ENCODE results near the gene NUDT9.

NUDT9 gene

GRCh38 chr4:87426865-87427517 lies 4.6 kb downstream of the NUDT9 start:
- no peak for DNase-seq (ENCODE audit: low spot score)
- no peak for TF ChIP-seq CTCF (IDR thresholded peaks at IDR 0.05; ENCODE audit: extremely low read depth, missing control alignments)

- no peak for DNase-seq (ENCODE audit: low spot score)
- no peak for TF ChIP-seq CTCF (IDR thresholded peaks at IDR 0.05; ENCODE audit: extremely low read depth, missing control alignments)
Measured at GRCh38 chr4:87427518-87427868, 5.1 kb downstream of the NUDT9 start.

GRCh38 chr4:87428979-87429378 lies 6.6 kb downstream of the NUDT9 start:
- TF ChIP-seq CTCF (IDR thresholded peaks at IDR 0.05; ENCODE audit: extremely low read depth, missing control alignments): no peak
- DNase-seq (ENCODE audit: low spot score): no peak

- no peak for DNase-seq (ENCODE audit: low spot score)
- no peak for TF ChIP-seq CTCF (IDR thresholded peaks at IDR 0.05; ENCODE audit: extremely low read depth, missing control alignments)
Measured at GRCh38 chr4:87430038-87430437, 7.7 kb downstream of the NUDT9 start.

- TF ChIP-seq CTCF (IDR thresholded peaks at IDR 0.05; ENCODE audit: extremely low read depth, missing control alignments): no peak
- no peak for DNase-seq (ENCODE audit: low spot score)
Measured at GRCh38 chr4:87433342-87433741, 11.0 kb downstream of the NUDT9 start.

- no peak for TF ChIP-seq CTCF (IDR thresholded peaks at IDR 0.05; ENCODE audit: extremely low read depth, missing control alignments)
- no peak for DNase-seq (ENCODE audit: low spot score)
Measured at GRCh38 chr4:87442889-87443288, 20.5 kb downstream of the NUDT9 start.

- DNase-seq (ENCODE audit: low spot score): no peak
- no peak for TF ChIP-seq CTCF (IDR thresholded peaks at IDR 0.05; ENCODE audit: extremely low read depth, missing control alignments)
Measured at GRCh38 chr4:87444741-87445140, 22.4 kb downstream of the NUDT9 start.

Measured in GM20000 (cell line).